GM12878 (cell line): ENCODE data around the gene NSMCE4A. TPM values are rescaled to one million over a fixed set of nuclear protein-coding genes. Genes with fewer than 3 reads are reported as not detected.

Experiments used
- ATAC-seq: fragments of 200-7000 bp; cut with Tn5 transposase; 3 replicates; pipeline ENCODE4 v1.9.1; 2020; ENCODE audit warnings: mild to moderate bottlenecking, moderate library complexity
- BruUV-seq: library from RNA; stranded (reverse); fragments of 400-500 nt; replicated peaks from 2 replicates; lab custom pipeline; 2021; lab: Mats Ljungman, UMichigan
- CTCF ChIA-PET: fragments of 300-600 bp; sonication (Branson Sonifier 250); formaldehyde crosslinking; extraction: SDS; loops from one replicate; lab custom pipeline; 2021; ENCODE audit warnings: inconsistent platforms; lab: Yijun Ruan, JAX
- POLR2A ChIA-PET: fragments of 350-600 bp; formaldehyde crosslinking; extraction: SDS; loops from one replicate; lab custom pipeline; 2021; ENCODE audit warnings: inconsistent platforms; lab: Charles Lee
- RAD21 ChIA-PET: fragments of 300-600 bp; sonication (Branson Sonifier 250); formaldehyde crosslinking; loops from one replicate; lab custom pipeline; 2023; ENCODE audit warnings: antibody characterized with exemption; ENCODE audit not compliant: unreplicated experiment; lab: Charles Lee
- SMC1A ChIA-PET: fragments of 300-600 bp; sonication (Branson Sonifier 250); formaldehyde crosslinking; loops from one replicate; lab custom pipeline; 2023; ENCODE audit not compliant: unreplicated experiment, uncharacterized antibody; lab: Charles Lee
- DNase-seq: peaks from one replicate; pipeline ENCODE4 v3.0.0-alpha.2; 2011; ENCODE audit warnings: low read depth, low spot score
- FAIRE-seq: peaks from 3 replicates; lab custom pipeline; 2011; peaks lifted over from hg19 to GRCh38; lab: Jason Lieb, UNC
- H2AFZ ChIP-seq: 2 replicates; pipeline ENCODE4 v1.6.0; 2011; ENCODE audit warnings: low read depth, low read length, control low read depth; ENCODE audit not compliant: control insufficient read depth
- H3K27ac ChIP-seq: 2 replicates; pipeline ENCODE4 v1.5.1; 2011; ENCODE audit warnings: control low read depth; ENCODE audit not compliant: control insufficient read depth, insufficient read depth
- H3K27me3 ChIP-seq, 2 experiments: replicated peaks in 1 of 2; 2 replicates each; pipeline versions ENCODE4 v1.6.0 to v1.6.1; 2011; ENCODE audit warnings: low read length in 1 of 2; ENCODE audit not compliant: control insufficient read depth in 2 of 2, insufficient read depth in 2 of 2
- H3K36me3 ChIP-seq, 2 experiments: 2 replicates each; pipeline ENCODE4 v1.5.1; 2011; ENCODE audit warnings: low read length in 1 of 2; ENCODE audit not compliant: control insufficient read depth in 2 of 2, insufficient read depth in 2 of 2
- H3K4me1 ChIP-seq: 2 replicates; pipeline ENCODE4 v1.6.1; 2011; ENCODE audit warnings: mild to moderate bottlenecking, low read length, moderate library complexity, mixed read lengths; ENCODE audit not compliant: control insufficient read depth, insufficient read depth
- H3K4me2 ChIP-seq: 2 replicates; pipeline ENCODE4 v1.6.0; 2011; ENCODE audit warnings: control low read depth; ENCODE audit not compliant: control insufficient read depth, insufficient read depth
- H3K4me3 ChIP-seq: fragments of 200-600 bp; sonication (generic); 2 replicates; pipeline ENCODE4 v1.5.1; 2016
- H3K79me2 ChIP-seq: 2 replicates; pipeline ENCODE4 v1.6.0; 2011; ENCODE audit warnings: low read length; ENCODE audit not compliant: control insufficient read depth, insufficient read depth
- H3K9ac ChIP-seq: 2 replicates; pipeline ENCODE4 v1.8.0; 2011; ENCODE audit warnings: low read length, control low read depth, mixed read lengths; ENCODE audit not compliant: control insufficient read depth, insufficient read depth
- H3K9me3 ChIP-seq: replicated peaks from 3 replicates; pipeline ENCODE4 v1.5.1; 2011; ENCODE audit warnings: mild to moderate bottlenecking, low read length; ENCODE audit not compliant: control insufficient read depth, insufficient read depth
- H4K20me1 ChIP-seq: 2 replicates; pipeline ENCODE4 v1.6.0; 2011; ENCODE audit not compliant: control insufficient read depth, insufficient read depth
- CHD1 ChIP-seq: IDR thresholded peaks from 2 replicates; pipeline ENCODE4 v1.6.1; 2012; ENCODE audit warnings: low read depth, low read length, improper control_type of control experiment
- CHD4 ChIP-seq: fragments of 200-600 bp; sonication (generic); IDR thresholded peaks from 2 replicates; pipeline ENCODE4 v1.6.1; 2016; ENCODE audit warnings: mild to moderate bottlenecking
- CREM ChIP-seq: IDR thresholded peaks from 2 replicates; pipeline ENCODE4 v1.6.1; 2014; ENCODE audit warnings: antibody characterized with exemption, low read depth
- FOXM1 ChIP-seq: IDR thresholded peaks from 2 replicates; pipeline ENCODE4 v1.6.1; 2012; ENCODE audit warnings: low read depth, mild to moderate bottlenecking, inconsistent platforms, low read length, moderate library complexity
- JUNB ChIP-seq: IDR thresholded peaks from 2 replicates; pipeline ENCODE4 v1.6.1; 2016; ENCODE audit warnings: antibody characterized with exemption, mild to moderate bottlenecking
- KLF5 ChIP-seq: fragments of 450-650 bp; IDR thresholded peaks from 2 replicates; pipeline ENCODE4 v1.6.1; 2014; ENCODE audit warnings: mild to moderate bottlenecking; ENCODE audit not compliant: partially characterized antibody
- LARP7 ChIP-seq: fragments of 450-650 bp; IDR thresholded peaks from 2 replicates; pipeline ENCODE4 v1.6.1; 2017; ENCODE audit warnings: mild to moderate bottlenecking
- MTA2 ChIP-seq: fragments of 450-650 bp; IDR thresholded peaks from 2 replicates; pipeline ENCODE4 v1.6.1; 2016; ENCODE audit warnings: low read depth, mild to moderate bottlenecking, moderate library complexity
- NR2C1 ChIP-seq: fragments of 450-650 bp; IDR thresholded peaks from 2 replicates; pipeline ENCODE4 v1.6.1; 2017; ENCODE audit warnings: antibody characterized with exemption, mild to moderate bottlenecking, moderate library complexity
- PAX5 ChIP-seq: IDR thresholded peaks from 2 replicates; pipeline ENCODE4 v1.6.1; 2011; ENCODE audit warnings: low read depth, low read length, borderline replicate concordance
- PML ChIP-seq: IDR thresholded peaks from 2 replicates; pipeline ENCODE4 v1.6.1; 2012; ENCODE audit warnings: low read length, inconsistent platforms
- POLR2A ChIP-seq: IDR thresholded peaks from 2 replicates; pipeline ENCODE4 v1.6.1; 2011; ENCODE audit warnings: low read depth, mild to moderate bottlenecking, low read length
- RELA ChIP-seq: fragments of 450-650 bp; IDR thresholded peaks from 2 replicates; pipeline ENCODE4 v1.8.0; 2014; ENCODE audit warnings: borderline replicate concordance; ENCODE audit not compliant: partially characterized antibody
- SRF ChIP-seq, 2 experiments: IDR thresholded peaks; 2 replicates each; pipeline ENCODE4 v1.6.1; 2011; ENCODE audit warnings: low read depth in 2 of 2, low read length in 2 of 2, mild to moderate bottlenecking in 1 of 2, moderate library complexity in 1 of 2
- TCF12 ChIP-seq: IDR thresholded peaks from 2 replicates; pipeline ENCODE4 v1.6.1; 2011; ENCODE audit warnings: low read depth, mild to moderate bottlenecking, low read length
- YY1 ChIP-seq: IDR thresholded peaks from 2 replicates; pipeline ENCODE4 v1.6.1; 2011; ENCODE audit warnings: low read depth, mild to moderate bottlenecking, low read length
- ZNF592 ChIP-seq: fragments of 450-650 bp; IDR thresholded peaks from 2 replicates; pipeline ENCODE4 v1.6.1; 2017; ENCODE audit warnings: mild to moderate bottlenecking, moderate library complexity
- WGBS: methylation state at CpG from one replicate; pipeline ENCODE4 v1.1.6; 2016; ENCODE audit warnings: low lambda C conversion rate; ENCODE audit not compliant: insufficient replicate concordance, insufficient coverage; ENCODE audit errors: missing lambda C conversion rate; 5-methylcytosine and 5-hydroxymethylcytosine counted together
- in situ Hi-C: fragments of 300-500 bp; cut with MboI; formaldehyde crosslinking; loops from 9 replicates; pipeline ENCODE4 v1.14.3; 2018; ENCODE audit warnings: mixed read lengths
- intact Hi-C: fragments of 100-400 bp; cut with micrococcal nuclease; formaldehyde crosslinking; loops from one replicate; pipeline ENCODE4 v1.14.2; 2022; ENCODE audit not compliant: unreplicated experiment
- polyA plus RNA-seq, 11 experiments: library from polyadenylated mRNA; depleted of rRNA in 4 of 11; unstranded in 6 of 11; stranded (reverse) in 5 of 11; fragments of >200 nt; fragmentation: Nextera tagmentation in 4 of 11; fragmentation: Illumina TruSeq in 1 of 11; extraction: Ambion mirVana in 4 of 11; extraction: Trizol in 1 of 11; gene quantifications; 1 replicate in 1 of 11; 2 replicates in 10 of 11; pipeline versions ENCODE4 v1.2.1 to v1.2.3, GENCODE V29; 2011 to 2016; ENCODE audit warnings: inconsistent platforms in 2 of 11, missing spikeins in 2 of 11, low read depth in 1 of 11
- total RNA-seq, 4 experiments: library from RNA; depleted of rRNA in 3 of 4; stranded (reverse); fragments of >200 nt in 3 of 4; fragmentation: Illumina TruSeq in 1 of 4; extraction: Trizol in 1 of 4; gene quantifications; 2 replicates each; pipeline versions ENCODE4 v1.2.1 to v1.2.3, GENCODE V29; 2013 to 2021

Gene NSMCE4A
- total and polyA plus RNA-seq, 10 of the 15 experiments (the other 5 are each of a cell fraction or from before 2014, with no cell fraction given), result 14.2 to 105 (median 76.1) TPM

- no peaks in the 10 kb centered on the region for H3K36me3 ChIP-seq
- DNase-seq, result no peak
- H3K9ac ChIP-seq, result peak within 1 kb of the TSS; percentile 94
- H3K27me3 ChIP-seq, result no peaks in the 10 kb centered on the region
- in situ Hi-C loops, result no loop called here
- intact Hi-C loops, result loop anchor here (2.0 kb wide), 1 partner anchor 47 kb away; the partner anchor contains the start of gene NSMCE4A
- under 1% methylated on average over 55 of the region's 87 CpGs for WGBS
- H3K79me2 ChIP-seq, result peaks cover 27% of the 10 kb centered on the region
- H3K9me3 ChIP-seq, result no peaks in the 10 kb centered on the region
- RAD21 ChIA-PET, result interaction anchor here (1.3 kb wide), 1 partner anchor 104 kb away, joined by 3 read pairs; no protein-coding TSS in a partner anchor
- peak; percentile 96 for ATAC-seq
- H4K20me1 ChIP-seq, result no peaks in the 10 kb centered on the region
- peak within 1 kb of the TSS; percentile 90 for H3K4me2 ChIP-seq
- BruUV-seq, result no TSS peak
- H3K4me1 ChIP-seq, result no peaks in the 10 kb centered on the region
- peak within 1 kb of the TSS; percentile 94 for H2AFZ ChIP-seq
- SMC1A ChIA-PET, result interaction anchor here (1.6 kb wide), 1 partner anchor 105 kb away, joined by 5 read pairs; no protein-coding TSS in a partner anchor
- CTCF ChIA-PET, result interaction anchor here (0.6 to 1.2 kb wide), 3 partner anchors 44 to 1788 kb away, joined by 3 read pairs; no protein-coding TSS in a partner anchor
- peak within 1 kb of the TSS; percentile 95 for H3K27ac ChIP-seq
- FAIRE-seq, result no peak
- POLR2A ChIA-PET, result interaction anchor here (1.6 kb wide), 1 partner anchor 47 kb away, joined by 3 read pairs; the partner anchor contains the start of gene NSMCE4A
- peak within 1 kb of the TSS; percentile 77 for H3K4me3 ChIP-seq
- TF ChIP-seq NR2C1, result peak; percentile 86
- TF ChIP-seq YY1, result peak; percentile 99
- TF ChIP-seq MTA2, result no peak
- no peak for TF ChIP-seq CHD4
- TF ChIP-seq TCF12, result 0 out of 2 replicates have a peak, but pooled peaks have one; percentile 42
- TF ChIP-seq PAX5, result 0 out of 2 replicates have a peak, but pooled peaks have one; percentile 3
- TF ChIP-seq RELA, result peak; percentile 74
- no peak; the same call in 1 of the 2 replicates for TF ChIP-seq CREM
- peak; percentile 86 for TF ChIP-seq POLR2A
- TF ChIP-seq LARP7, result peak; percentile 72
- peak; percentile 85 for TF ChIP-seq PML
- no peak for TF ChIP-seq CHD1
- no peak for TF ChIP-seq SRF (IDR thresholded peaks at IDR 0.05; ENCODE audit: low read depth in 2 of 2, low read length in 2 of 2)
- TF ChIP-seq JUNB, result no peak
- TF ChIP-seq KLF5, result peak; percentile 23
- TF ChIP-seq FOXM1, result no peak
- 0 out of 2 replicates have a peak, but pooled peaks have one; percentile 34 for TF ChIP-seq ZNF592
Measured at GRCh38 chr10:121927841-121928527, 47.0 kb downstream of the NSMCE4A start, which contains the start of gene ATE1. Gene ATE1, minus strand, starts transcription at chr10:121928031. Its CDS starts 82 bp downstream, at chr10:121927949.
